HS-27A (cell line): ENCODE measurements around the gene ZNF579.
"Not testable (repeated sequence)": the region's sequence is repeated elsewhere in the genome, so short reads cannot be mapped to it uniquely, and the experiment has no call there.

Experiments used
- DNase-seq: peaks from one replicate; pipeline ENCODE4 v3.0.0-alpha.2; 2012; ENCODE audit warnings: low read depth, missing footprints

The ZNF579 gene

DNA sequence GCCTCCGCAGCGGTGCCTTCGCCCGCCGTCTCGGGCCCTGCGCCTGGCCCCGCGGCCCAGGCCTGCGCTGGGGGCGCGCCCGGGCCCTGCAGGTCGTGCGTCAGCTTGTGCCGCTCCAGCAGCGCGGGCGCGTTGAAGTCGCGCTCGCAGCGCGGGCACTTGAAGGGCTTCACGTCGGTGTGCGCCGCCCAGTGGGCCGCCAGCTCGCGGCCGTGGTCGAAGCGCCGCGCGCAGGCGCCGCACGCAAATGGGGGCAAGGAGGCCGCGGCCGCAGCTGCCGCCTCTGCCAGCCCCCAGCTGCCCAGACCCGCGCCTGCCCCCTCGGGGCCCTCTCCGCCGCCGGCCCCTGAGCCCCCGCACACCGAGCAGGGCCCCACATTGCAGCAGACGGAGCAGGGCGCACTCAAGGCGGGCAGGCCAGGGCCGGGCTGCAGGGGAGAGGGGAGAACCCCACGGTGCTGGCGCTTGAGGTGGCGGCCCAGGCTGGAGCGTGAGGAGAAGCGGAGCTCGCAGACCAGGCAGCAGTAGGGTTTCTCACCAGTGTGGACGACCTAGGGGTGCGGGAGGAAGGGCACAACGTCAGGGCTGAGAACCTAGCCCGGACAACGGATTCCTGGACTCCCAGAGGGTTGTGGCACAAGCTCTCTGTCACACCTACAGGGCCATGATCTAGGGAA, 12.6 kb upstream of the ZNF579 start:
- no peak for DNase-seq

DNA sequence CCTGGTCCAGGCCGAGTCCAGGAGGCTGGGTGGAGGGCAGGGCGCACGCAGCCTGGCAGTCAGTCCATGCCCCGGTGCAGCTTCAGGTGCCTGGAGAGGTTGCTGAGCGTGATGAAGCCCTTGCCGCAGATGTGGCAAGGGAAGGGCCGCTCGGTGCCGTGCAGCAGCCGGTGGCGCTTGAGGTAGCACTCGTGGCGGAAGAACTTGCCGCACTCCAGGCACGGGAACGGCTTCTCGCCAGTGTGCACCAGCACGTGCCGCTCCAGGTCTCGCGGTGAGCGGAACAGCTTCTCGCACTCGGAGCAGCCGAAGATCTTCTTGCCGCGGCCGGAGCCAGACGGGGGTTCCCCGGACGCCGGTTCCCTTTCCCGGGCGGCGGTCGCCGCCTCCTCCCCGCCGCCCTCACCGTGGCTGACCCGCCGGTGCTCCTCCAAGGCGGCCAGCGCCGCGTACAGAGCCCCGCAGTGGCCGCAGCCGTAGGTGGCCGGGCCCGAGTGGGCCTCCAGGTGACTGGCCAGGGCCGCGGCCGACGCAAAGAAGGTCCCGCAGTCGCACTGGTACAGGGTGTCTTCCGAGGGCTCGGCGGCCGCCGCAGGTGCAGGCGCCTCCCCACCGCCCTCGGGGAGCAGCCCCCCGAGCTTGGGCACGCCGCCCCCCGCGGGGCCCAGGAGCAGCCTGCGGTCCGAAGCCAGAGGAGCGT, 11.9 kb upstream of the ZNF579 start:
- DNase-seq: no peak

DNA sequence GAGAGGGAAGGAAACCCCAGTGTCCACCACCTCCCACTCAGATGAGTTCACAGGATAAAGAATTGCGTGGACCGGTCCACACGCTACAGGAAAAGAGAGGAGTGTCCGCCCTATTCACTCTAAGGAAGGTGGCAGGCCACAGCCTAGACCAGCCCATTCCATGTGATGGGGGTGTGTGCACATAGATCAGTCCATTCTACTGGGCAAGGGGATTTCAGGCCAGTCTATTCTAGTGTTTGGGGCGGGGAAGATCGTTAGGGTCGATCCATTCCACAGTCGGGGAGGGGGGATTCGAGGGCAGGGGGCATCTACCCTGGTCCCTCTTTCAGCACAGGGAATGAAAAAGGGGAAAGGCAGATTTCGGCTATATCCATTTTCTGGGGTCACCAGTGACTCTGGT, 10.9 kb upstream of the ZNF579 start:
- no peak for DNase-seq

DNA sequence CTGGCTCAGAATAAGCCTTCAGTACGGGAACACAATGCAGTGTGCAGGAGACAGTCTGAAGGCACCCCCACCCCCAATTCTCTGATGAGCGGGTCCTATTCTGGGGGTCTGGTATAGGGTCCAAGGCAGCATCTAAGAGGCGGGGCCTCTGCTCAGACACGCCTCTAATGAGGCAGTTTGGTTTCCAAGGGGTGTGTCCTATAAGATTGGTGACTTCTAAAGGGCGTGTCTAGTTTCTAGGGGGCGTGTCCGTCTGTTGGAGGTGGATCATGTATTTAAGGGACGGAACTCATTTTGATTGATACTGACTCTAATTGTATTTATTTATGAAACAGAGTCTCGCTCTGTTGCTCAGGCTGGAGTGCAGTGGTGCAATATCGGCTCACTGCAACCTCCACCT, 10.0 kb upstream of the ZNF579 start:
- DNase-seq: no peak

GRCh38 chr19:55590109-55590508, 9.5 kb upstream of the ZNF579 start:
- DNase-seq: no peak

- DNase-seq: no peak
Observed at GRCh38 chr19:55588738-55589137, 8.1 kb upstream of the ZNF579 start.

DNA sequence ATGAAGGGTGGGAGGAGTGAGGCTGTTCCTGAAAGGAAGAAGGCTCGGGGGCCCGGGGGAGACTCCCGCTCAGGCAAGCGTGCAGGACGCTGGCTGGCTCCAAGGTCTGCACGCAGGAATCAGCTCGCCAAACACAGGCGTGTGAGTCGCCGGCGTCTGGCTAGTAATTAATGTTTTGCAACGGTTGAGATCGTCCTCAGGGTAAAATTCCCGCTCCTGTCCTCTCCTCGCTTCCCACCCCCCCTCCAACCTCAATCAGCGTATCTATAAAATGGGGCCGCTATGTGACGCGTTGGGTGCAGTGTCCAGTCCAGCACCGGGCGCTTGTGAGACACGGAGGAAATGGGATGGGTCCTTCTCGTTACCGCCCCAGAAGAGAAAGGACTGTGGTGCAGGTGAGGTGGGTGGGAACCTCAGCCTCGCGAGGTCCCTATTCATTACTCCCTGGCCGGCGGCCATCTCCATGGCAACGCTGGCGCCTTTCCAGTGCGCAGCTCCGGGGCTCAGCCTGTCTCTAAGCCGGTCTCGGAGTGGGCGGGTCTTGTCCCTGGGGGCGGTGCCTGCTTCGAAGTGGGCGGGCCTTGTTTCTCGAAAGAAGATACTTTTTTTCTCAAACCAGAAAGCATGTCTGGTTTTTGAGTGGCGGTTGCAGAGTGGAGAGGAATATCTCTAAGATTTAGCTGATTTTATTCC, 6.5 kb upstream of the ZNF579 start:
- DNase-seq: no peak

DNA sequence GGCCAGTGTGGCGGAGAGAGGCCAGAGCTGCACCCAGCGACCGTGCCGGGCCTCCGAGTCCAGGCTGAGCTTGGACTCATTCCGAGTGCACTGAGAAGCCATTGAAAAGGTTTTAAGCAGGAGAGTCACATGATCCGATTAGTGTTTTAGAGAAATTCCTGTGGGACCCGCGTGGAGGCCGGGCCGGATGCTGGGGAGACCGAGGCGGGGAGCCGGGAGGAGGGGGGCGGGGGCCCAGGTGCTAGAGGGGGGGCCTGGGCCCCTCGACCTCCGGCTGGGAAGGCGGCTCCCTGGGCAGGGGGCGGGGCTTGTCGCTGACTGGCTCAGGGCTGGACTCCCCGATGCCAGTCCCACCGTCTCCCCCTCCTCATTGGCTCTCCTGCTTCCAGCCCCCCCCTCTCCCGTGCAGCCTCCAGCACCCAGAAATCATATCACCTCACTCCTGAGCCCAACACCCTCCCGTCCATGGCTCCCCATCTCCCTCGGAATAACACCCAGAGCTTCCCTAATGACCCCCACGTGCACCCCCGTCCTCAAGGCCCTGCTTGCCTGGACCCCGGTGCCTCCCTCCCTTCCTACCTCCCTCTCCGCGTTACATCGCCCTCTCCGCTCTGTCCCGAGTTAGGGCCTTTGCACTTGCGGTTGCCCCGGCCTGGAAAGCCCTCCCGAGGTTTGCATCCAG, 5.2 kb upstream of the ZNF579 start:
- DNase-seq: no peak

GRCh38 chr19:55584871-55585270, 4.2 kb upstream of the ZNF579 start:
- no peak for DNase-seq

- not testable (repeated sequence) for DNase-seq
Observed at GRCh38 chr19:55583897-55584296, 3.2 kb upstream of the ZNF579 start.

DNA sequence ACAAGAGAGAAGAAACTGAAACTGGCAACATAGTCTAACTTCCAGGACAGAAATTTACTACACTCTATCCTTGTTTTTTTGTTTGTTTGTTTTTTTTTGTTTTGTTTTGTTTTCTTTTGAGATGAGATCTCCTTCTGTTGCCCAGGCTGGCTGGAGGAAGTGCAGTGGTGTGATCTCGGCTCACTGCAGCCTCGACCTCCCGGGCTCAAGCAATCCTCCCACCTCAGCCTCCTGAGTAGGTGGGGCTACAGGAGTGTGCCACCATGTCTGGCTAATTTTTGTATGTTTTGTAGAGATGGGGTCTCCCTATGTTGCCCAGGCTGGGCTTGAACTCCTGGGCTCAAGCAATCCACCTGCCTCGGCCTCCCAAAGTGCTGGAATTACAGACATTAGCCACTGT, 1.6 kb upstream of the ZNF579 start:
- DNase-seq: not testable (repeated sequence)

DNA sequence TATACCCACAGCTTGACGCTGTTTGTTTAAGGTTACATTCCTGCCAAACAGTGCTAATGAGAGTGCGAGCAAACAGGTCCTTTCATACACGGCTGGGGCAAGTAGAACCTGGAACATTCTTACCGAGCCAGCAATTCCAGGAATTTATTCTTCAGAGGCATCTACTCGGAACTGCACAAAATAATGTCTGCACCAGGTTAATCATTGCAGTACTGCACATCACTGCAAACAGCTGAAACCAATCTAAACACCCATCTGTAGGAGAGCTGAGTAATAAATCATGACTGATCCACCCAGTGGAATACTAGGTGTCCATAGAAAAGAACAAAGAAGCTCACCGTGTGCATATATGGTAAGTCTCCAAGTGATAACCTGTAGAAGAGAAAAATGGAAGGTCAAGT, 1.2 kb upstream of the ZNF579 start:
- no peak for DNase-seq

DNA sequence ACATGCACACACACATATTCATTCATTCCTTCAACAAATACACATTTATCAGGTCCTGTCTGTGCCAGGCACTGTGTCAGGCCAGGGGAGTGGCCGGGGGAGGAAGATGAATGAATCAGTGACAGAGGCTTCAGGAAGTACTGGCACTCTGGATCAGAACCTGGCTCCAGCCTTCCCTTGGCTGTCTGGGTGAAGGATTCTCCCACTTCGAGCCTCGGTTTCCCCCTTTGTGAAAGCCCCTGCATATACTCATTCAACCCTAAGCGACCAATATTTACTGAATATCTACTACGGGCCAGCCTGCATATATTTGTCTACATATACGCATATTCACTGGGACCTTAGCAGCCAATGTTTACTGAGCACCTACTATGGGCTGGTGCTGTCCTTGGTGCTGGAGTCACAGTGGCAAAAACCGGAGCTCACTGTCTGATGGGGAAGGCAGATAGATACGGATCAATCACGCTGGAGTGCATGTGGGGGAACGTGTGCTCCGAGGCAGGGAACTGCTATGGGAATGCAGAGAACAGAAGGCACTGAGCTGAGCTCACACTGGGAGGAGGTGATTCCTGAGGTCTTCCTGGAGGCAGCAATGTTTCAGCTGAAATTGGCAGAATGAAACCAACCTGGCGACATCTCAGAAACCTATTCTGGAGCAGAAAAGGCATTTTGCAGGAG, 636 bp upstream of the ZNF579 start:
- no peak for DNase-seq

GRCh38 chr19:55579766-55580621, 654 bp downstream of the ZNF579 start:
- DNase-seq: no peak

- no peak for DNase-seq
Observed at GRCh38 chr19:55578761-55579747, 1.6 kb downstream of the ZNF579 start.

- no peak for DNase-seq
Observed at GRCh38 chr19:55578031-55578760, 2.5 kb downstream of the ZNF579 start.

- no peak for DNase-seq
Observed at GRCh38 chr19:55576746-55577145, 3.9 kb downstream of the ZNF579 start.

- not testable (repeated sequence) for DNase-seq
Observed at GRCh38 chr19:55573929-55574328, 6.7 kb downstream of the ZNF579 start.

DNA sequence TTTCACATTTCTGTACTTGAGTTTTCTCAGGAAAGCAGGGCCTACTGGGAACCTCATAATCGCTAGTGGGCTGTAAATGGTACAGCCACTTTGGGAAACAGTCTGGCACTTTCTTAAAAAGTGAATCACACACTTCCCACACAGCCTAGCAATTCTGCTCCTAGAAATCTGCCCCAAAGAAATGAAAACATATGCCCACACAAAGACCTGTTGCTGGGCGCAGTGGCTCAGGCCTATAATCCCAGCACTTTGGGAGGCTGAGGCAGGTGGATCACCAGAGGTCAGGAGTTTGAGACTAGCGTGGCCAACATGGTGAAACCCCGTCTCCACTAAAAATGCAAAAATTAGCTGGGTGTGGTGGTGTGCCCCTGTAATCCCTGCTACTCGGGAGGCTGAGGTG, 11.2 kb downstream of the ZNF579 start:
- DNase-seq: not testable (repeated sequence)
